DMS53 treated with DMSO at 0.1 percent for 48 hours (cell line): ENCODE measurements around the gene MARCHF5.
"Not testable (repeated sequence)": the region's sequence is repeated elsewhere in the genome, so short reads cannot be mapped to it uniquely, and the experiment has no call there.

Experiments used
- DNase-seq: peaks from one replicate; lab custom pipeline; 2025; ENCODE audit not compliant: unreplicated experiment; lab: John Stamatoyannopoulos, UW

The MARCHF5 gene

GRCh38 chr10:92385831-92386230 lies 94.9 kb downstream of the MARCHF5 start:
- DNase-seq: no peak

- DNase-seq: no peak
Measured at GRCh38 chr10:92387289-92387940, 96.4 kb downstream of the MARCHF5 start.

GRCh38 chr10:92393173-92393572 lies 102.2 kb downstream of the MARCHF5 start:
- not testable (repeated sequence) for DNase-seq

GRCh38 chr10:92395271-92395670 lies 104.3 kb downstream of the MARCHF5 start:
- DNase-seq: no peak

GRCh38 chr10:92402234-92402633 lies 111.3 kb downstream of the MARCHF5 start:
- not testable (repeated sequence) for DNase-seq
